Mesangial cell (primary cell): ENCODE results near the gene COL1A1. TPM values are rescaled to one million over a fixed set of nuclear protein-coding genes. Genes with fewer than 3 reads are reported as not detected.

Experiments
- total RNA-seq: library from RNA; depleted of rRNA; stranded (reverse); fragments of >200 nt; gene quantifications from 2 replicates; pipeline ENCODE4 v1.2.3, GENCODE V29; 2015

COL1A1 gene
- 1,305 and 4,416 TPM in 2 replicates for total RNA-seq

DNA sequence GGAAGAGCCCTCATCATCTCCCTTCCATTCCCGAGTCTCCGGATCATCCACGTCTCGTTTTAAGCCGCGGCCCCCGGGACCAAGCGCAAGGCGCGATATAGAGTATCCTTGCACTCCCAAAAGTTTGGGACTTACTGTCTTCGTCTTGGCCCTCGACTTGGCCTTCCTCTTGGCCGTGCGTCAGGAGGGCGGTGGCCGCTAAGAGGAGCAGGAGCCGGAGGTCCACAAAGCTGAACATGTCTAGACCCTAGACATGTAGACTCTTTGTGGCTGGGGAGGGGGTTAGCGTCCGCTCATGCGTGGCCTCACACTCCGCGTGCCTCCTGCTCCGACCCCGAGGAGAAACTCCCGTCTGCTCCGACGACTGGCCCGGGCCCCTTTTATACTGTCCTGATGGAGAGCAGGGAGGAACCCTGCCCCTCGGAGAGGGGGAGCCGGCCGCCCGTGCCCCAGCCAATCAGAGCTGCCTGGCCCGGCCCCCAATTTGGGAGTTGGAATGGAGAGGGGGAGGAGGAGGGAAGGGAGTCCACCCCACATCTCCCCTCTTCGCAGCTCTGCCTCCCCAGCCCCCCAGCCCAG lies at the start of gene COL1A1:
TSS of gene COL1A1 (minus strand) at position 356 of the 579 bp plus-strand sequence. CDS start at position 238, 118 bp downstream.

DNA sequence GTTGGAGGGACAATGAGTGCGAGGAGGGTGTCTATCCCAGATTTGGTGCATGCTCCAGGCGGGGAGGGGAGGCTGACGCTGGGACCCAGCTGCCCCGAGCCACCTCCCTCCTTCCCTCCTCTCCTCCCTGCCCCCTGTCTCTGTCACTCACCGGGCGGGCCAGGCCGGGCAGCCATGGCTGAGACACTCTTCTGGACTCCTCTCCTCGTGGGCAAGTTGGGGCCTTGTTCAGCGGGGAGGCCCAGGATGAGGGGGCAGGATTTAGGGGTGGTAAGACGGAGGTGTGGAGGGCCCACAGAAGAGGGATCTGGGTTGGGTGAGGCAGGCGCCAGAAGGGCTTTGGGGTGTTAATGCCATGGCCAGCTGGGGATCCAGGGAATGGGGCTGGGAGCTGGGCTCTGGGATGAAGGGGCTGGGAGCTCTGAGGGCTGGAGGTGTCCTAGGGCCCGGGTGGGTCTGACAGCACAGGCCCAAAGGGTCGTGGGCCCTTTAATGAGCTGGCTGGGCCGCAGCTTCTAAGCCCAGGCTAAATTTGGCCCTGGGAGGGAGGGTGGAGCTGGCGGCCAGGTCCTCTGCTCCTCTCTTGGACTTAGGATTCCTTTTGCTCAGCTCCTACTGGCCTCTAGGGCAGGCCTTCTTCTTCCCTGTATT lies 35.4 kb downstream of the COL1A1 start, which contains the start of gene SGCA:
TSS of gene SGCA (plus strand) at position 139 of the 651 bp plus-strand sequence. CDS start at position 175, 36 bp downstream.

DNA sequence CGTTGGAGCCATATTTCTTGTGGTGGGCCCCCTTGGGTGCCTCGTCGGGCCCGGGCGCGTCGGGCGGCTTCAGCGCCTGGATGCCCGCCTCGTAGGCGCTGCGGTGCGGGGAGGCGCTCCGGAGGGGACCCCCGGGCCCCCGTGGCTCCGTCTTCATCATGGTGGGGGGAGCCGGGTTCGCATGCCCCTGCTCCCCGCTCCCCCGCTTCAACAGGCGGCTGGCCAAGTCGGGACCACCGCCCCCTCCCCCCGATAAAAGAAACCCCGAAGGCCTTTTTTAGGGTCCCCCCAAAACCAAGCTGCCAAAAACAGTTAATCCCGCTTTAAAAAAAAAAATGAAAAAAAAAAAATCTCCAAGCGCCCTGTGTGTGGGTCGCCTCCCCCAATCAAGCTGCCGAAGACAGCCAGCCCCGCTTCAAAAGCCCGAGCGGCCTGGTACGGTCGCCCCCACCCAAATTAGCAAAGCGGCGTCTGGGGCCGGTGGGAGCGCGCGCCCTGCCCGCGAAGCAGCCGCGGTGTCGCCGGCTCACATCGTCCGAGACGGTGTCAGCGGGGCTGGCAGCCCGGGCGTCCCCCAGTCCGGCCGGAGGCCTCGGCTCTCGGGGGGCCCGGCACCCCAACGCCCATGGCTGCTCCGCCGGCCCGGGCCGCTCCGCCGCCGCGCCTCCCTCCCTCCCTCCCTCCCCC lies 50.9 kb downstream of the COL1A1 start, which contains the start of gene PPP1R9B:
TSS of gene PPP1R9B (minus strand) at position 324 of the 687 bp plus-strand sequence. CDS start at position 160, 164 bp downstream.

Other genes starting within 250 kb of the COL1A1 start
- 0.38 TPM in 1 of 2 replicates, not detected in the other for gene DLX4, start 232.4 kb downstream of the COL1A1 start, total RNA-seq
- gene DLX3, start 206.4 kb downstream of the COL1A1 start, total RNA-seq = under 0.01 TPM in 1 of 2 replicates, not detected in the other
- 1,072 and 1,222 TPM in 2 replicates for gene ITGA3, start 145.5 kb downstream of the COL1A1 start, total RNA-seq
- gene PDK2, start 106.3 kb downstream of the COL1A1 start, total RNA-seq = 14.5 and 56.4 TPM in 2 replicates
- gene SAMD14, start 71.5 kb downstream of the COL1A1 start, total RNA-seq = 5.9 and 10.9 TPM in 2 replicates
- gene PPP1R9B, start 51.0 kb downstream of the COL1A1 start, total RNA-seq = 31.3 and 32.2 TPM in 2 replicates
- not detected in 2 replicates for gene SGCA, start 35.6 kb downstream of the COL1A1 start, total RNA-seq
- 8.0 and 11.0 TPM in 2 replicates for gene TMEM92, start 72.8 kb upstream of the COL1A1 start, total RNA-seq
- gene XYLT2, start 144.5 kb upstream of the COL1A1 start, total RNA-seq = 43.3 and 54.0 TPM in 2 replicates
- 90.3 and 118 TPM in 2 replicates for gene MRPL27, start 171.6 kb upstream of the COL1A1 start, total RNA-seq
- 1.4 and 8.1 TPM in 2 replicates for gene EME1, start 171.6 kb upstream of the COL1A1 start, total RNA-seq
- gene LRRC59, start 195.9 kb upstream of the COL1A1 start, total RNA-seq = 72.4 and 218 TPM in 2 replicates
- gene ACSF2, start 224.6 kb upstream of the COL1A1 start, total RNA-seq = 8.8 and 21.2 TPM in 2 replicates